ELR (cell line): ENCODE data around the gene ATP2A3.
A peak's percentile ranks its signal among the peaks of the same experiment; 100 is the strongest.

Experiments used
- DNase-seq: peaks from one replicate; pipeline ENCODE4 v3.0.0-alpha.2; 2015; ENCODE audit warnings: low read depth

ATP2A3 gene

DNA sequence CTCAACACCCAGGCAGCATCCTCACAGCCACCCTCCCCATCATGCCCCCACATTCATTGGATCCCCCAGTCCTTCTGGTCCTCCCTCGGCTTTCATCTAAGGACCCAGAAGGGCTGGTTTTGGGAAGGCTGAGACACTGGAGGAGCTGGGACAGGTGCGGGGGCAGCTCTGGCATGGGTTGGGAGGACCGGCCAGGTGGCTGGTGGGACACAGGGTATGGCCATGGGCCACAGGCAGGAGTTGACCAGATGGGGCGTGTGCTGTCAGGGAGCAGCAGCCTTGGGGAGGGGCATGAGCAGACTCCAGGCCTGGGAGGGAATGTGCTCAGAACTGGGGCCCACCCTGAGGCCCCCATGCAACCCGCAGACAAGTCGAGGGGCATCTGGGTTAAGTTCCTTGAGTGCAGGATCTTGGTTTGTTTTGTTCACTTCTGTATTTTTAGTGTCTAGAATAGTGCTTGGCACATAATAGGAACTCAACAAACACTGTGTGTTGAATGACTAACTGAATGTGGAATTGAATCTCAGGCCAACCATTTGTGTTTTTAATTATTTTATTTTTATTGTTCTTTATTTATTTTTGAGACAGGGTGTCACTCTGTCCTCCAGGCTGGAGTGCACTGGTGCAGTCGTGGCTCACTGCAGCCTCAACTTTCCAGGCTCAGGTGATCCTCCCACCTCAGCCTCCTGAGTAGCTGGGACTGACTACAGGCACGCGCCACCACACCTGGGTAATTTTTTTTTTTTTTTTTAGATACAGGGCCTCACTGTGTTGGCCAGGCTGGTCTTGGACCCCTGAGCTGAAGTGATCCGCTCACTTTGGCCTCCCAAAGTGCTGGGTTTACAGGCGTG is 53.6 kb downstream of the ATP2A3 start:
- DNase-seq, result no peak

DNA sequence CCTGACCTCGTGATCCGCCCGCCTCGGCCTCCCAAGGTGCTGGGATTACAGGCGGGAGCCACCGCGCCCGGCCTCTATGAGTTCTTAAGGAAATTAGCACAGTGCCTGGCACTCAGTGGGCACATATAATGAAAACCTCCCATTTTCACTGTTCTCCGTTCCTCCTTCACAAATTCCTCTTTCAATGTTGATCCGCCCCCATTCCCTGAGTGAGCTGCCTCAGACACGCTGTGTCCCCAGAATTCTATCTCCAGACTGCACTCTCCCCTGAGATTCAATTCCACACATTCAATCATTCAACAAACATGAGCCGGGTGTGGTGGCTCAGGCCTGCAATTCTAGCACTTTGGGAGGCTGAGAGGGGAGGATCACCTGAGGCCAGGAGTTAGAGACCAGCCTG is 55.0 kb downstream of the ATP2A3 start:
- no peak for DNase-seq

DNA sequence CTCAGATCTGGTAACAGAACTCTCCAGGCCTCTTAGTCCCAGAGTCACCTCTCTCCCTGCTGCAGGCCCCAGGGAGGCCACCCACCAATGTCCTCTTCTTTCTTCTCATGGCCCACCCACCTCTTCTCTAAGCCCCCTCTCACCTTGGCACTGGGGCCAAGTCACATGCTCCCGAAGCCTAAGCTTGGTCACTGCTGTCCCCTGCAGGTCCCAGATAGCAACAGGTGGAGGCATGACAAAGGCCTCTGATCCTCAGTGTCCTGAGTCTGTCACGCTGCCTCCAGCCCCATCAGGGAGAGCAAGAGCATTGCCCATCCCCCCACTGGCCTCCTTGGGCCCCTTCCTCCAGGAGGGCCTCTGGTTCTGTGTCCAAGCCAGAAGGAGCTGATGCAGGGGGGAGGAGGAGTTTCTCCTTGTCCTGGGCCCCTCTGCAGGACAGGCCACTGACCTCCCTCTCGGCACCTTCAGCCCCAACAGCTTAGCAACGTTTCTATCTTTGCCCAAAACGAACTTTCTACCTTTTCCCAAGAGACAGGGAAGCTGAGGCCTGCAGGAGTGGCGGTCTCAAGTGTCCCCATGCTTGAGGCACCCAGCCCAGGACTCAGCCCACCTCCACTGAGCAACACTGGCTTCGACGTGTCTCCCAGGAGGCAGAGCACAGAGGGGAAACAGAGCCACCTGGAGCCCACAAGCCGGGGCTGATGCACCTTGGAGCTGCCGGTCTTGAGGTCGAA is 56.6 kb downstream of the ATP2A3 start:
- no peak for DNase-seq

DNA sequence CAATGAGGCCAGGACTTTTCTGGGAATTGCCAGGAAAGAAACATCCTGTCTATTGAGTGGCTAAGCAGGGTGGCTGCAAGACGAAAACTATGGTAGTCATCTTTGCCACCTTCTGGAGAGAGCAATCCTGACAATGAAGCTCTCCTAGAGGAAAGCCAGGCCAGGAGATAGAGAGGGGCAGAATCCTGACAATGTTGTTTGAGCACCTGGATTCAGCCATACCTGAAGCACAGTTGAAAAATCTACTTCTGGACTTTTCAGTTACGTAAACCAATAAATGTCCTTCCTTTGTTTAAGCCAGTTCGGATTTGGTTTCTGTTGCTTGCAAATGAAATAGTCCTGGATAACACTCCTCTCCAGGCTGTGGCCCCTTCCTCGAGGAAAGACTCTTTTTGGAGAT is 57.4 kb downstream of the ATP2A3 start:
- no peak for DNase-seq

DNA sequence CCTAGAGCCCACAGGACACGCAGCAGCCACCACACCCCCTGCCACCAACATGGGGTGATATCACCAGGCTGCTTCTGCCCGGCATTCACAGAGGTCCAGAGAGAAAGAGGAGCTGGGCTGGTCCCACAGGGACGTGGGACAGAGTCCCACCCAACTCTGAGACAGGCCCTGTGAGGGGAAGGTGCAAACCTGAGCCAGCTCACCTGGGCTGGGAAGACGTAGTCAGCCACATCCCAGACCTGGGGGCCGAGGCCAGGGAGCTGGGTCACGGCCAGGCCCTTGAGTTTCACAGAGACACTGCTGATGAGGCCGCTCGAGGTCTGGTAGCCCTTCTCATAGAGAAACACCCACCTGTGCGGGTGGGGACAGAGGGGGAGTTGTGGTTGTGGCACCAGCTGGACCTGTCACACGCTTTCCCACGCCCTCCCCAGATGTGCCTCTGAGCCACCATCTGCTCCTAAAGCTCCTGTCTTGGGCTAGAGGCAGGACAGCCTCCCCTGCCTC is 59.2 kb downstream of the ATP2A3 start:
- DNase-seq, result no peak

DNA sequence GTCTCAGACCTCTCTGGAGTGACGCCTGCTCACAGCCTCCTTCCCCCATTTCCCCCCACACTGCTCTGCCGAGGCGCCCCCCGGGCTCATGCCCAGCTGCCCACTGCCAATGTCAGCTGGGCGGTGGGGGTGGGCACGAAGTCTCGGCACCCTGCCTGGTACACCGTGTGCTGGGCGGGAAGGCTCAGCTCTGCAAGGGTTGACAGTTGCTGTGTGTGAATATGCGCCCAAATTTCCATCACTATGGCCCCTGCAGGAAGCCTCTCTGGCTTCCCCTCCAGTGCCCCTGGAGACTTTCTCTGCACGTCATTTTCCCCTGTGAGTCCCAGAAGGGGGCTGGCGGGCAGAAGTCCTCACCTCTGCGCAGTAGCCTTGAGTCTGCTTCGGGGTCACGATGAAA is 59.7 kb downstream of the ATP2A3 start:
- no peak for DNase-seq

DNA sequence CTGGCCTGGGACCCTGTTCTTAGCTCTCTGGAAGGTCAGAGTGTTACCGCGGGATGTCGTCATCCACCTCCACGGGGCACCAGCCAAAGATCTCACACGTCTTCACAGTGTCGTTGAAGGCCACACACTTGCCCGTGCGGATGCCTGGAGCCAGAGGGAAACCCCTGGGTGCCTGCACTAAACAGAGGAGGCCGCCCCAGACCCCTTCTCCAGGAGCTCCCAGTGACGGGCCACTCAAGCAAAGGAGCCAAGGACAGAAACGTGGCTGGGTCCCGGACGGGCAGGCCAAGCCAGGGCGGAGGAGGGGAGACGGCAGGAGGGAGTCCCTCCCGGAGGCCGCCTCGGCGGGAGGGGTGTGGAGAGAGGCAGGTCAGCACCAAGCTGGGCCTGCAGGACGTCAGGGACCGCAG is 60.4 kb downstream of the ATP2A3 start:
- no peak for DNase-seq

DNA sequence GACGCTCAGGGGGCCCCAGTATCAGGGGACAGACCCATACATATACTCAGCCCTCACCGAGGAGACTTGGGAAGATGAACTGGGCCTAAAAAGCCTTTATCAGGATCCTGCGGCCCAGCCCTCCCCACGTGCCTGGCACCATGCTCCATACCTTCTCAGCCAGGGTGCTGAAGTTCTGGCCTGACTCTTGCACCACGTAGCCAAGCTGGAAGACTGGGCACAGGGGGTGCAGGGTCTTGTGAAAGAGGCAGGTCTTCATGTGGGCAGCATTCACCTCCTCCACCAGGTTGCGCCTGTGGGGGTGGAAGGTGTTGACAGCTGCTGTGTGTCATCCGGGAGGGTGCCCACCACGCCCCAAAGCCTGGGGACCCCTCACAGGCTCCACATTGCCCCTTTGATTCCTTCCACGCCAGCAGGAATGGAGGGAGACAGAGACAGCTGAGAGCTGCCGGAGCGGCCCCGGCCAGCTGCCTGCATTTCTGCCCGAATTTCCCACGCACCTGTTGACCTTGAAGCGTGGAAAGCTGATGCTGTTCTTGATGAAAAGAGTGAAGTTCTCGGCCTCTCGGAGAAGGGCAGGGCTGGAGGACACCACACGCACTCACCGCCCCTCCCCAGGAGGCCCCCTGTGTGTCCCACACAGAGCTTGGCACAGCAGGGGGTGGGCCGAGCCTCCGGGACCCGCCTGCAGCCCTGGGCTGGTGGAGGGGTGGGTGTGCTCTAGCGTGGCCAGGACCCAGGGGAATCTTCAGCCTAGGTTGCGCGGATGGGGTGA is 61.0 kb downstream of the ATP2A3 start:
- no peak for DNase-seq

DNA sequence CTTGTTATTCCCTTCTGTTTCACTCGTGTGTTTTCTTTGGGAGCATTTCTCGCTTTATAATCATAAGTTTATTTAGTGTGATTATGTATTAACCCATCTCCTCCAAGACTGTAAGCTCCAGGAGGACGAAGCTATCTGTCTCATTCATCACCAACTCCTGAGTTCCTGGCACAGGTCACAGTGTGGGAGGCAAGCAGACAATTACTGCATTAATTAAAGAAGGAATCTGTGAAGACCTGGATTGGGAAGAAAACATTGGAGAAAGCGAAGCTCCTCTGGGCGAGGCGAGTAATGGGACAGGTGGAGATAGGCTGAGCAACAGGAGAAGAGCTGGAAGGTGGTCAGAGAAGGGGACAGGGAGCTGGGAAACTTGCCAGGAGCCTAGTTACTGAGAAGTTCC is 63.6 kb downstream of the ATP2A3 start:
- no peak for DNase-seq

DNA sequence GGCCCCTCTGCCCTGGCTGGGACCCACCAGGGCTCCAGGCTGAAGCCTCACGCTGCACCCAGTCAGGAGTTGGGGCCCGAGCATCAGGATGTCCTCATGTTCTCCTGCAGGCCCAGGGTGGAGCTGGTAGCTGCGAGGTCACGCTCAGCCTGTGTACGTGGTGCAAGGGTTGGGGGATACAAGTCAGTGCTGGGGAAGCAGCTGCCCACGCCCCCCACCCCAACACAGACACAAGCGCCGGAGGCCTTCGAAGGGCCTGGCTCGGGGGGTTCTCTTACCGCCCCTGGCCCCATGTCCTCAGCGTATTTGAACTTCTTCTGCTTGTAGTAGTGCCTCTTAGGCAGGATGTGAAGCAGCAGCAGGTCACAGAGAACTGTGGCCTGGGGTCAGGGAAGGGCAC is 66.5 kb downstream of the ATP2A3 start:
- DNase-seq, result no peak

DNA sequence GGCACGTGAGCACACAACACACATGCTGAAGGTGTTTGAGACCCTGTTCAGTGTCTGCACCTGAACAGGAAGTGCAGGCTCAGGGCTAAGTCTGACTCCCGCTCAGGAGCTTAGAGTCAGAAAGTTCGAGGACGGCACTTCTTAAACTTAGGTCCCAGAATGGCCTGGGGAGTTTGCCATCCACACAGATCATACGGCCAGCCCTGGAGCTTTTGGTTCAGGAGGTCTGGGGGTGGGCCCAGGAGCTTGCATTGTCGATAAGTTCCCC is 67.3 kb downstream of the ATP2A3 start:
- no peak for DNase-seq

DNA sequence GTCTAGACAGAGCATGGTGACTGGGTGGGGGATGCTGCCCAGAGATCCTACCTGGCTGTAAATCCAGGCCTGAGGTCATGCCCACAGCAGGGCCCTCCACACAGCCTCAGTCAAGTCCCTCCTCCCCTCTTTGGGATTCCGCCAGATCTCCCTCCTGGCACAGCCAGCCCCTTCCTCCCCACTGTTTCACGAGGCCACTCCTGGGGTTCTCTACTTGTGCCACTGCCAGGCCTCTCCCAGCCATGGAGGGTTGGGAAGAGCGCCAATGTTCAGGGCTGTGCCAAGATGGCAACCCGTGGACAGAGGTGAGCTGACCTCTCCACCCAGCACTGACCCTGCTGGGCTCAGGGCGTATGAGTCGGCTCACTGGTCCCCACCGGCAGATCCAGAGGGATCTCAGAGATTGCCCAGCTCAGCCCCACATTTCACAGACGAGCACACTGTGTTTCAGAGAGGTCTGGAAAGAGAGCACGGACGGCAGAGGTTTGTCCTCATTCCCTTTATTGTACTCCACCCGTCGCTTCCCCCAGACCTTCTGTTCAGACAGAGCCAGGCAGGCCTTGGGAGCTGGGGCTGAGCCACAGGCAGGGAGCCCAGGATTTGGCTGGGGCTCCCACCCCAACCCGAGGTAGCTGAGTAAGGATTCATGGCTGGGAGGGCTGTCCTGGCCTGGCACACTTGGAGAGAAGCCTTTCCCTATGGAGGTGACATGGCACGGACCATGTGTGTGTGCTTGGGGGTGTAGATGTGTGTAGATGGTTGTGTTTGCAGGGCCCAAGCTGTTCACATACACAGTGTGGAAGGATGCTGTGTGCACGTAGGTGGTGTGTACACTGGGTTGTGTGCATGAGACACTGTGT is 67.9 kb downstream of the ATP2A3 start:
- DNase-seq, result no peak

DNA sequence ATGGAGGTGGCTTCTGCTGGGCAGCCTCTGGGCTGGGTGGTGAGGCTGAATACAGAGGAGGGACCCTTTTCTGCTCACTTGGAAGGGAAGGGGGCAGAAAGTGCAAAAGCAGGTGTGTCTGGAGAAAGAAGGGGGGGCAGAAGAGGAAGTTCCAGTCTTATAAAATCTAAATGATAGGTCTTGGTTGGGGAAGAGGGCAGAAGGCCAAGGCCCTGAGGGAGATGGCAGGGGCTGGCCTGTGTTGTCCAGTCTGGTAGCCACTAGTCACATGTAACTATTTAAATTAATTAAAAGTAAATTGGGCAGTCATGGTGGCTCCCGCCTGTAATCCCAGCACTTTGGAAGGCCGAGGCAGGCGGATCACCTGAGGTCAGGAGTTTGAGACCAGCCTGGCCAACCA is 68.9 kb downstream of the ATP2A3 start:
- DNase-seq, result no peak

DNA sequence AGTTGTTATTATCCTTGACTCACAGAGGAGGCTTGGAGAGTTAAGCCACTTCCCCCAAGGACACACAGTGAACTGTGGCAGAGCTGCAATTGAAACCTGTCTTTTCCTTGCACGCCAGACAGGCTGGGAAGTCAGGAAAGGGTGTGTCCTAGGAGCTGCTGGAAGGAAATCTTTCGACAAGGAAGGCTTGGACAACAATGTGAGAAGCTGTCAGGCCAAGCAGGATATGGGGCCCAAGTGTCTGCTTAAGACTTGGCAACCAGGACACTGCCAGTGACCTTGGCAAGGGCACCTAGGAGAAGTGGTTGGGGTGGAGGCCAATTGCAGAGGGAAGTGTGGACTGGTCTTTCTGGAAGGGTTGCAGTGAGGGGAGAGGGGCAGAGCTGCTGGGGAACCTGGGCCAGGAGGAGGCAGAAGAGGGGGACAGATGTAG is 69.3 kb downstream of the ATP2A3 start:
- peak; percentile 41 for DNase-seq

DNA sequence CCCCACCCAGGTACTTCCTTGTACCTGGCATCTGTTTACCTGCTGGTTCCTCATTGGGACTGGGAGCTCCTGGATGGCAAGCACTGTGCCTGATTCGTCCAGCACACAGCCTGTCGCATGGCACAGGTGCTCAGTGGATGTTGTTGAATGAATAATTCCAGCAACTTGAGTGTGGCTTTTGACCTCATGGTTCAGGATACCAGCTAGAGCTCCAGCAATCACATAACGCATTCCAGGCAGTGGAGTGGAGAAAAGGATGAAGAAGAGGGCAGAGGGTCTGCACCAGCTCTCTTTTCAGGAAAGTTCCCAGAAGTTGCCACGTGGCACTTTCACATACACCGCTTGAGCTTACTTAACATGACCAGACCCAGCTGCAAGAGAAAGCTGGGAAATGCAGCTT is 70.0 kb downstream of the ATP2A3 start:
- DNase-seq, result no peak

DNA sequence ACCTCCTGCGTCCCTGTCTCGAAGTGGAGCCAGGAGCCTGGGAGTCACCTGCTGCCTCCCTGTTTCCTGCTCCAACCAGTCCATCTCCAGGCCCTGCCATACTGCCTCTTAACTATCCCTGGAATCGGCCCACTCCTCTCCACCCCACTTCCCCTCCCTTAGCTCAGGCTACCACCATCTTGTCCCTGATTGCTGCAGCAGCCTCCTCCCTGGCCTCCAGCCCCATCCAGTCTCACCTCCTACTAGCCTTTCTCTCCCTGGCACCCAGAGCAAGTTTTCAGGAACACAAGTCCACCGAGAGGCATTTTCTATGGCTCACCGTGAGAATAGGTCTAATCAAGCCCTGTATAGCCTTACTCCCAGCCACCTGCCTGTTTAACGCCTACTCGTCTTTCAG is 70.5 kb downstream of the ATP2A3 start:
- no peak for DNase-seq

DNA sequence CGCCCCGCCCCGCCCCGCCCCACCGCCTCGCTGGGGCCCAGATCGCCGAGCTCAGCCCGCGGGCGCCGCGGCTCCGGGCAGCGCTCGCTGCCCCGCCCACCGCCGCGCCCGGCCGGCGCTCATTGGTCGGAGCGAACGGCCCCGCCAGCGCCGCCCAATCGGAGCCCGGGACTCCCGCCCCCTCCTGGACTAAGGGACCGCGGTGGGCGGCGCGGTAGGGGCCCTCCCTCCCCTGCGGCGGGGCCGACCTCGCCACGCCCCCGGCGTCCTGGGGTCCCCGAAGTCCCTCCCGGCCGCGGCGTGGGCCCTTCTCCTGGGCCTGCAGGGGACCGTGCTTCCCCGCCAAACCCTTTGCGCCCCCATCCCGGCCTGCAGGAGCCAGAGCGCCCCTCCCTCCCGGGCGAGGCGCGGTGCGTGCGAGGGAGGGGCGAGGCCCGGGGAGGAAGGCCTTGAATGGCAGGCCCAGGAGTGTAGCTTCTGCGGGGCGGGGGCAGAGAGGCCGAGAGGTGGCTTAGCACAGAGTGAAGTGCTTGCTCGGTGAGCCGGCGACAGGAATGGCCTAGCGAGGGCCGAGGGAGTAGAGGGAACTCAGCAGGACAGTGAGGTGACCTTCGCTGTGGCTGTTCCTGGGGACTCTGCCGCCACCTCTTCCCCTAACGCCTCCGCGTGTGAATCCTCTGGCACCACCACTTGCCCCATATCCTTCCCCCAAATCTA is 71.1 kb downstream of the ATP2A3 start, which contains the start of gene CAMKK1:
Gene CAMKK1 (minus strand): TSS at position 51 of the 717 bp plus-strand sequence. CDS start 7,366 bp downstream, outside the sequence.
- peak; percentile 89 for DNase-seq

DNA sequence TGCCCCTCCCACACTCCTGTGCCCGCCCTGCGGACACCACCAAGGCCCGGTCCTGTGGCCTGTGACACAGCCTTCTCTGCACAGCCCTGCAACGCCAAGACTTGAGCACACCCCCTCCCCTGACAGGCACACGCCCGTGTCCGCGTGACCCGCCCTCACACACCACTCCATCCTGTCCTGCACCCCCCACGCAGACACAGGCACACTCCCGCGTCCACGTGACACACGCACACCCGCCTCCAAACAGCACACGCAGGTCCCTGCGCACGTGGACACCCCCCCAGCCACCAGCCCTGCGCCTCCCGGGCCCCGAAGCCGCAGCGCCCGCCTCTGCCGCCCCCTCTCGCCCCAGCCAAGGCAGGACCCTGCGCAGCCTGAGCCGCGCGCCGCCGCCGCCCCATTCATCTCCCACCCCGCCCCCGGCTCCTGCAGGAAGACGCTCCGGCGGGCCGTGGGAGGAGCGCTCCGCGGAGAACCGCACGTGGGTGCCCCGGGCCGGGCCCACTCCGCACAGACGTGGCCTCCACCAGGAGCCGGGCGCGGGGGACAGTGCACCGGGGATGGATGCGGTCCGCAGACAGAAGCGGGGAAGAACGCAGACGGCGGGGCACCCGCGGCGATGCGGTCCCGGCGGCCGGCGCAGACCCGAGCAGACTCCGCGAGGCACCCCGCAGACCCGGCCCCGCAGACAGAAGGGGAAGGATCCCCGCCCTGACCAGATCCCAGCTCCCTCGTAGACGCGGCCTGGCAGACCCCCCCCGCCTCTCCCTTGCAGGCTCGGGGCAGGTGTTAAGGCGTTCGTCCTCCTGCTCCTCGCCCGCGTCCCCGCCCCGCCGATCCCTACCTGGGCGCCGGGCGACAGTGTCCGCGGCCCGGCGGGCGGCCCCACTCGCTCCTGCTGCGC is 71.9 kb downstream of the ATP2A3 start:
- peak; percentile 80 for DNase-seq

DNA sequence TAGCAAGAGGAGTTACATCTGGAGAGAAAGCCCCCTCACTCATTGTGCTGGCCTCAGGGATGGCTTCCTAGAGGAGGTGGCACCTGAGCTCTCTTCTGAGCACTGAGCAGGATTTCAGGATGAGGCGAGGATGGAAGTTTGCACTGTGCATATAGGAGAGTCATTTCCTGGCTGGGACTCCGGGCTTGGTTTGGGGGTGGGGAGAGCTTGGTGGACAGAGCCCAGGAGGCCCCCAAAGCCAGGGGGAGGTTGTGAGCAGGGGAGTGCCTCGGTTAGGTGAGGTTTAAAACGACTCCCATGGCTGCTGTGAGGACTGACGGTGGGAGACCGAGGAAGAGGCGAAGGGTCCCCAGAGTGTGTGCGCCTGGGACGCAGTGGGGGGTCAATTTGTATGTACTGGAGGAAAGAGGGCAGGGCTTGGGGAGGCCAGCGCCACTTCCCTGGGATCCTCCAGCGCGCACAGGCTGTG is 72.6 kb downstream of the ATP2A3 start:
- DNase-seq, result peak; percentile 68

DNA sequence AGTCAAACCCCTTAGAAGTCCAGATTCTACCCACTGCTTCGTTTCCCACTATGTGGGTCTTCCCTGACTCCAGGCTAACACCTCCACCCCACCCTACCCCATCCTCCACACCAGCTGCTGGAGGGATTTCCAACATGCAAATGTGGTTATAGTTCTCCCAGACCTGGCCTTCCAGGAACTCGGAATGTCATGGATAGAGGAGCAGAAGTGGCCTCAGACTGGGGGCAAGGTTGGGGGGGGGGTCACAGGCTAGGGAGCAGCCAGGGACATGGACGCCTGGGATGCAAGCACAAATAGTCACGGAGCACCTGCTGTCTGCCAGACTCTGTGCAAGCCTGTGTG is 73.4 kb downstream of the ATP2A3 start:
- DNase-seq, result no peak
